Neural progenitor cell (in vitro differentiated cells): ENCODE data around the gene NIT1. TPM values are rescaled to one million over a fixed set of nuclear protein-coding genes. Genes with fewer than 3 reads are reported as not detected.

Experiments
- DNase-seq: peaks from one replicate; pipeline ENCODE4 v3.0.0-alpha.2; 2016; ENCODE audit warnings: low spot score
- H2AFZ ChIP-seq: fragments of 200-600 bp; sonication (generic); replicated peaks from 2 replicates; pipeline ENCODE4 v1.6.1; 2016; ENCODE audit warnings: antibody characterized with exemption
- H3F3A ChIP-seq: fragments of 200-600 bp; sonication (generic); 2 replicates; pipeline ENCODE4 v1.6.1; 2016; ENCODE audit warnings: antibody characterized with exemption, low read depth
- H3K27ac ChIP-seq: fragments of 200-600 bp; sonication (generic); 2 replicates; pipeline ENCODE4 v1.5.1; 2016; ENCODE audit warnings: mild to moderate bottlenecking
- H3K27me3 ChIP-seq: fragments of 200-600 bp; sonication (generic); 2 replicates; pipeline ENCODE4 v1.6.1; 2016; ENCODE audit warnings: mild to moderate bottlenecking, moderate library complexity
- H3K36me3 ChIP-seq: fragments of 200-600 bp; sonication (generic); 2 replicates; pipeline ENCODE4 v1.5.1; 2016
- H3K4me1 ChIP-seq: fragments of 200-600 bp; sonication (generic); 2 replicates; pipeline ENCODE4 v1.6.1; 2016; ENCODE audit warnings: mixed run types
- H3K4me2 ChIP-seq: fragments of 200-600 bp; sonication (generic); 2 replicates; pipeline ENCODE4 v1.6.1; 2016
- H3K4me3 ChIP-seq: fragments of 200-600 bp; sonication (generic); 2 replicates; pipeline ENCODE4 v1.5.1; 2016
- H3K79me2 ChIP-seq: fragments of 200-600 bp; sonication (generic); 2 replicates; pipeline ENCODE4 v1.6.1; 2016; ENCODE audit warnings: low read depth
- H3K9ac ChIP-seq: fragments of 200-600 bp; sonication (generic); 2 replicates; pipeline ENCODE4 v1.6.1; 2016
- H3K9me3 ChIP-seq: fragments of 200-600 bp; sonication (generic); 2 replicates; pipeline ENCODE4 v1.5.1; 2016; ENCODE audit warnings: low read depth
- H4K20me1 ChIP-seq: fragments of 200-600 bp; sonication (generic); 2 replicates; pipeline ENCODE4 v1.6.1; 2016; ENCODE audit warnings: low read depth
- H3K27ac Mint-ChIP-seq: 3 replicates; pipeline ENCODE4 v1.8.0; 2021; ENCODE audit warnings: mixed read lengths
- H3K27me3 Mint-ChIP-seq: 2 replicates; pipeline ENCODE4 v1.8.0; 2022; ENCODE audit warnings: low read depth, mild to moderate bottlenecking, inconsistent platforms, moderate library complexity, mixed read lengths; ENCODE audit not compliant: insufficient read depth
- H3K36me3 Mint-ChIP-seq: 3 replicates; pipeline ENCODE4 v1.8.0; 2021; ENCODE audit warnings: mixed read lengths
- H3K4me1 Mint-ChIP-seq: 3 replicates; pipeline ENCODE4 v1.8.0; 2021; ENCODE audit warnings: mixed read lengths
- H3K4me3 Mint-ChIP-seq: 3 replicates; pipeline ENCODE4 v1.8.0; 2021; ENCODE audit warnings: mild to moderate bottlenecking, moderate library complexity, mixed read lengths
- H3K9me3 Mint-ChIP-seq: 3 replicates; pipeline ENCODE4 v1.8.0; 2020; ENCODE audit warnings: mixed read lengths
- CTCF ChIP-seq: fragments of 200-600 bp; sonication (generic); IDR thresholded peaks from 2 replicates; pipeline ENCODE4 v1.5.1; 2017; ENCODE audit warnings: antibody characterized with exemption, mild to moderate bottlenecking
- EZH2 ChIP-seq: fragments of 200-600 bp; sonication (generic); IDR thresholded peaks from 2 replicates; pipeline ENCODE4 v1.6.1; 2017; ENCODE audit warnings: antibody characterized with exemption, mild to moderate bottlenecking, moderate library complexity
- EZH2phosphoT487 ChIP-seq: fragments of 200-600 bp; sonication (generic); IDR thresholded peaks from 2 replicates; pipeline ENCODE4 v1.6.1; 2017; ENCODE audit warnings: antibody characterized with exemption
- total RNA-seq: library from RNA; depleted of rRNA; stranded (reverse); fragments of >200 nt; gene quantifications from 2 replicates; pipeline ENCODE4 v1.2.3, GENCODE V29; 2015; ENCODE audit warnings: low replicate concordance

The NIT1 gene
- total RNA-seq, 1 donor from 2014 or later = 39.5 TPM

GRCh38 chr1:161080441-161081405 is 37.2 kb upstream of the NIT1 start:
- no peaks in the 10 kb centered on the region for H3K36me3 ChIP-seq

GRCh38 chr1:161081519-161081918 is 36.4 kb upstream of the NIT1 start:
- Mint-ChIP-seq H3K27me3 (peaks cover 14% of the 10 kb centered on the region), H3K9me3 (peaks cover 3% of the 10 kb centered on the region), H3K36me3 (no peaks in the 10 kb centered on the region), H3K27ac (no peak overlapping the region), H3K4me1 (peaks cover 21% of the 10 kb centered on the region), H3K4me3 (no peak overlapping the region)
- Histone ChIP-seq H3K36me3 (no peaks in the 10 kb centered on the region), H3K27me3 (no peaks in the 10 kb centered on the region), H3K9me3 (no peaks in the 10 kb centered on the region), H3K4me2 (no peak overlapping the region), H3K4me1 (peaks cover 11% of the 10 kb centered on the region), H2AFZ (no peak overlapping the region), H3F3A (no peaks in the 10 kb centered on the region), H3K9ac (no peak overlapping the region), H3K27ac (no peak overlapping the region), H3K79me2 (no peaks in the 10 kb centered on the region), H4K20me1 (no peaks in the 10 kb centered on the region), H3K4me3 (no peak overlapping the region)
- TF ChIP-seq EZH2 (no peak), CTCF (no peak), EZH2phosphoT487 (no peak)
- no peak for DNase-seq

More at GRCh38 chr1:161080441-161081405, 37.2 kb upstream of the NIT1 start:
- no peak for DNase-seq
- no peaks in the 10 kb centered on the region for H4K20me1 ChIP-seq
- no peak overlapping the region for H3K27ac ChIP-seq
- H3K4me2 ChIP-seq = no peak overlapping the region
- no peaks in the 10 kb centered on the region for H3K36me3 Mint-ChIP-seq
- H3F3A ChIP-seq = no peaks in the 10 kb centered on the region
- peaks cover 14% of the 10 kb centered on the region for H3K27me3 Mint-ChIP-seq
- TF ChIP-seq CTCF = no peak
- TF ChIP-seq EZH2 = no peak
- no peak for TF ChIP-seq EZH2phosphoT487
- H3K4me3 Mint-ChIP-seq = no peak overlapping the region
- peak overlapping the region; percentile 9 for H2AFZ ChIP-seq
- no peak overlapping the region for H3K27ac Mint-ChIP-seq
- peaks cover 17% of the 10 kb centered on the region for H3K4me1 Mint-ChIP-seq
- H3K79me2 ChIP-seq = no peaks in the 10 kb centered on the region
- peaks cover 5% of the 10 kb centered on the region for H3K4me1 ChIP-seq
- H3K9me3 ChIP-seq = no peaks in the 10 kb centered on the region
- H3K9me3 Mint-ChIP-seq = peaks cover 3% of the 10 kb centered on the region
- H3K9ac ChIP-seq = no peak overlapping the region
- H3K27me3 ChIP-seq = no peaks in the 10 kb centered on the region
- no peak overlapping the region for H3K4me3 ChIP-seq

GRCh38 chr1:161082483-161082882 is 35.4 kb upstream of the NIT1 start:
- Histone ChIP-seq H2AFZ (no peak overlapping the region), H3K27ac (no peak overlapping the region), H3K27me3 (no peaks in the 10 kb centered on the region), H3K36me3 (no peaks in the 10 kb centered on the region), H4K20me1 (no peaks in the 10 kb centered on the region), H3F3A (no peaks in the 10 kb centered on the region), H3K9ac (no peak overlapping the region), H3K4me1 (peaks cover 11% of the 10 kb centered on the region), H3K79me2 (no peaks in the 10 kb centered on the region), H3K9me3 (no peaks in the 10 kb centered on the region), H3K4me3 (no peak overlapping the region), H3K4me2 (no peak overlapping the region)
- peaks cover 14% of the 10 kb centered on the region for H3K27me3 Mint-ChIP-seq
- peaks cover 3% of the 10 kb centered on the region for H3K9me3 Mint-ChIP-seq
- H3K36me3 Mint-ChIP-seq = no peaks in the 10 kb centered on the region
- peak overlapping the region; percentile 69 for H3K27ac Mint-ChIP-seq
- no peak for DNase-seq
- no peak overlapping the region for H3K4me3 Mint-ChIP-seq
- peaks cover 21% of the 10 kb centered on the region for H3K4me1 Mint-ChIP-seq
- TF ChIP-seq EZH2phosphoT487 = no peak
- no peak for TF ChIP-seq EZH2
- no peak for TF ChIP-seq CTCF
